Glomerular visceral epithelial cell (primary cell): ENCODE measurements around the gene TBC1D22A.
"Not testable (repeated sequence)": the region's sequence is repeated elsewhere in the genome, so short reads cannot be mapped to it uniquely, and the experiment has no call there.

Experiments
- DNase-seq: peaks from one replicate; pipeline ENCODE4 v3.0.0-alpha.2; 2016; ENCODE audit errors: extremely low spot score

TBC1D22A gene

GRCh38 chr22:47139790-47140119 lies 377.3 kb downstream of the TBC1D22A start:
- DNase-seq, result no peak

GRCh38 chr22:47140975-47141374 lies 378.5 kb downstream of the TBC1D22A start:
- not testable (repeated sequence) for DNase-seq

GRCh38 chr22:47142427-47143046 lies 380.1 kb downstream of the TBC1D22A start:
- DNase-seq, result no peak

- DNase-seq, result no peak
Measured at GRCh38 chr22:47143249-47143938, 380.9 kb downstream of the TBC1D22A start.

GRCh38 chr22:47144076-47144765 lies 381.8 kb downstream of the TBC1D22A start:
- no peak for DNase-seq

- DNase-seq, result no peak
Measured at GRCh38 chr22:47144791-47145425, 382.5 kb downstream of the TBC1D22A start.

GRCh38 chr22:47145883-47146282 lies 383.4 kb downstream of the TBC1D22A start:
- no peak for DNase-seq

GRCh38 chr22:47146391-47146790 lies 383.9 kb downstream of the TBC1D22A start:
- DNase-seq, result no peak

- DNase-seq, result no peak
Measured at GRCh38 chr22:47146941-47147340, 384.5 kb downstream of the TBC1D22A start.

GRCh38 chr22:47147572-47147971 lies 385.1 kb downstream of the TBC1D22A start:
- no peak for DNase-seq

GRCh38 chr22:47148510-47148909 lies 386.1 kb downstream of the TBC1D22A start:
- no peak for DNase-seq

- no peak for DNase-seq
Measured at GRCh38 chr22:47148956-47149728, 386.7 kb downstream of the TBC1D22A start.

GRCh38 chr22:47149976-47150375 lies 387.5 kb downstream of the TBC1D22A start:
- no peak for DNase-seq

GRCh38 chr22:47150426-47150825 lies 388.0 kb downstream of the TBC1D22A start:
- DNase-seq, result no peak

GRCh38 chr22:47151064-47151463 lies 388.6 kb downstream of the TBC1D22A start:
- no peak for DNase-seq

- peak; percentile 50 for DNase-seq
Measured at GRCh38 chr22:47151490-47151889, 389.0 kb downstream of the TBC1D22A start.

GRCh38 chr22:47152236-47152635 lies 389.8 kb downstream of the TBC1D22A start:
- no peak for DNase-seq

- no peak for DNase-seq
Measured at GRCh38 chr22:47152938-47153337, 390.5 kb downstream of the TBC1D22A start.

- no peak for DNase-seq
Measured at GRCh38 chr22:47153854-47154525, 391.5 kb downstream of the TBC1D22A start.

GRCh38 chr22:47154621-47155081 lies 392.2 kb downstream of the TBC1D22A start:
- DNase-seq, result no peak
